HEK293T (cell line): ENCODE measurements around the gene RYR3.

Source experiments
- CTCF ChIA-PET: fragments of 350-600 bp; formaldehyde crosslinking; extraction: SDS; loops from one replicate; lab custom pipeline; 2021; ENCODE audit warnings: antibody characterized with exemption, inconsistent platforms; lab: Yijun Ruan, JAX
- POLR2A ChIA-PET: fragments of 350-600 bp; formaldehyde crosslinking; extraction: SDS; loops from one replicate; lab custom pipeline; 2020; ENCODE audit warnings: antibody characterized with exemption, inconsistent platforms; lab: Yijun Ruan, JAX
- DNase-seq: peaks from one replicate; pipeline ENCODE4 v3.0.0; 2012; ENCODE audit warnings: mixed read lengths; ENCODE audit errors: extremely low spot score
- ARNT ChIP-seq: fragments of 450-650 bp; IDR thresholded peaks from 2 replicates; pipeline ENCODE4 v1.6.1; 2017; ENCODE audit warnings: mild to moderate bottlenecking
- BHLHE40 ChIP-seq: fragments of 450-650 bp; IDR thresholded peaks from 2 replicates; pipeline ENCODE4 v1.6.1; 2016; ENCODE audit warnings: mild to moderate bottlenecking, moderate library complexity, borderline replicate concordance
- CTBP1 ChIP-seq: fragments of 450-650 bp; IDR thresholded peaks from 2 replicates; pipeline ENCODE4 v1.6.1; 2016; ENCODE audit warnings: borderline replicate concordance
- ELF4 ChIP-seq: fragments of 450-650 bp; IDR thresholded peaks from 2 replicates; pipeline ENCODE4 v1.6.1; 2017; ENCODE audit warnings: antibody characterized with exemption
- FOXA1 ChIP-seq: fragments of 450-650 bp; IDR thresholded peaks from 2 replicates; pipeline ENCODE4 v1.6.1; 2016; ENCODE audit warnings: mild to moderate bottlenecking
- FOXK2 ChIP-seq: fragments of 450-650 bp; IDR thresholded peaks from 2 replicates; pipeline ENCODE4 v1.6.1; 2016; ENCODE audit warnings: mild to moderate bottlenecking
- FOXM1 ChIP-seq: fragments of 450-650 bp; IDR thresholded peaks from 2 replicates; pipeline ENCODE4 v1.6.1; 2017; ENCODE audit warnings: mild to moderate bottlenecking, borderline replicate concordance
- HDGF ChIP-seq: fragments of 450-650 bp; IDR thresholded peaks from 2 replicates; pipeline ENCODE4 v1.6.1; 2017; ENCODE audit warnings: antibody characterized with exemption, borderline replicate concordance
- L3MBTL2 ChIP-seq: fragments of 450-650 bp; conservative IDR thresholded peaks from 2 replicates; pipeline ENCODE4 v1.6.1; 2016; ENCODE audit warnings: mild to moderate bottlenecking
- LEF1 ChIP-seq: fragments of 450-650 bp; IDR thresholded peaks from 2 replicates; pipeline ENCODE4 v1.6.1; 2017; ENCODE audit warnings: mild to moderate bottlenecking, borderline replicate concordance
- NFRKB ChIP-seq: fragments of 450-650 bp; IDR thresholded peaks from 2 replicates; pipeline ENCODE4 v1.6.1; 2016; ENCODE audit warnings: mild to moderate bottlenecking, moderate library complexity
- PKNOX1 ChIP-seq: fragments of 450-650 bp; IDR thresholded peaks from 2 replicates; pipeline ENCODE4 v1.6.1; 2016
- SP1 ChIP-seq: fragments of 450-650 bp; IDR thresholded peaks from 2 replicates; pipeline ENCODE4 v1.6.1; 2017
- SUZ12 ChIP-seq: fragments of 450-650 bp; IDR thresholded peaks from 2 replicates; pipeline ENCODE4 v1.6.1; 2016; ENCODE audit warnings: mild to moderate bottlenecking
- TARDBP ChIP-seq: fragments of 450-650 bp; IDR thresholded peaks from 2 replicates; pipeline ENCODE4 v1.6.1; 2016
- ZNF384 ChIP-seq: fragments of 450-650 bp; IDR thresholded peaks from 2 replicates; pipeline ENCODE4 v1.6.1; 2016

Gene RYR3

GRCh38 chr15:33500432-33501195, 189.8 kb downstream of the RYR3 start:
- ChIA-PET CTCF (no interaction called here), POLR2A (no interaction called here)
- TF ChIP-seq L3MBTL2 (no peak), ELF4 (no peak), CTBP1 (no peak), SP1 (no peak), FOXK2 (no peak), FOXA1 (no peak), BHLHE40 (no peak), SUZ12 (no peak), FOXM1 (no peak), ZNF384 (no peak), HDGF (no peak), ARNT (no peak), PKNOX1 (no peak), NFRKB (no peak), LEF1 (no peak), TARDBP (no peak)
- no peak for DNase-seq

- ChIA-PET CTCF (no interaction called here), POLR2A (no interaction called here)
- no peak for TF ChIP-seq PKNOX1
- TF ChIP-seq ZNF384: no peak
- TF ChIP-seq FOXA1: no peak
- TF ChIP-seq HDGF: no peak
- TF ChIP-seq FOXK2: no peak
- no peak for TF ChIP-seq ARNT
- DNase-seq: no peak
Observed at GRCh38 chr15:33503681-33504080, 192.9 kb downstream of the RYR3 start.

- CTCF ChIA-PET: no interaction called here
- POLR2A ChIA-PET: no interaction called here
- no peak for DNase-seq
- TF ChIP-seq ELF4 (no peak), FOXA1 (no peak), ARNT (no peak), SUZ12 (no peak), L3MBTL2 (no peak), PKNOX1 (no peak), FOXM1 (no peak), HDGF (no peak), FOXK2 (no peak), LEF1 (no peak), CTBP1 (no peak), BHLHE40 (no peak), SP1 (no peak), TARDBP (no peak)
Observed at GRCh38 chr15:33506781-33507296, 196.1 kb downstream of the RYR3 start.

- TF ChIP-seq PKNOX1 (peak; percentile 18; the same call in 1 of the 2 replicates), FOXA1 (no peak)
- no peak for DNase-seq
- CTCF ChIA-PET: no interaction called here
- POLR2A ChIA-PET: no interaction called here
Observed at GRCh38 chr15:33508703-33509102, 197.9 kb downstream of the RYR3 start.

DNA sequence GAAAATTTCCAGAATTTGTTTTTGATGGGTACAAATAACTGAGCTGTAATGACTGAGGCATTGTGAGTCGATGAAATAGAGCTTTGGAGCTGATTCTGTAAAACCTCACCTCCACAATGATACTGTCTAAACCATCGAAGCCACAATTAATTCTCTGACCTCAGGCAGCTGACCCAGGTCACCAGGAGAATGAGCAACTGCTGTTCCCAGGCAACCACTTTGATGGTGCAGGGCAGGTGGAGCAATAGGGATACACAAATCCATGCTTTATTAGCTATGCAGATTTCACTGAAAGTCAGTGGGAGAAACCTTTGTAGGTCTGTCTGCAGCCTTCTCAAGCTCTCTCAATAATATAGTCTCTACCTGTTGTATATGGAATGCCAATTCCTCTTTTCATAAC, 204.4 kb downstream of the RYR3 start:
- DNase-seq: no peak
- ChIA-PET CTCF (no interaction called here), POLR2A (no interaction called here)
- TF ChIP-seq PKNOX1: no peak
- no peak for TF ChIP-seq L3MBTL2
- TF ChIP-seq FOXK2: no peak
- no peak for TF ChIP-seq FOXM1
- TF ChIP-seq CTBP1: no peak
- TF ChIP-seq FOXA1: no peak
- TF ChIP-seq NFRKB: no peak
- no peak for TF ChIP-seq ELF4
- no peak for TF ChIP-seq ARNT
- no peak for TF ChIP-seq ZNF384
- TF ChIP-seq BHLHE40: no peak
- no peak for TF ChIP-seq LEF1
- no peak for TF ChIP-seq SP1
- TF ChIP-seq HDGF: no peak
- TF ChIP-seq TARDBP: no peak
- TF ChIP-seq SUZ12: no peak
